Liver (tissue), 9 donors: ENCODE data around the gene PBX4. TPM values are rescaled to one million over a fixed set of nuclear protein-coding genes. Genes with fewer than 3 reads are reported as not detected.

ENCODE experiments used
- DNase-seq: peaks from one replicate; pipeline ENCODE4 v3.0.0-alpha.2; 2017; ENCODE audit warnings: low spot score
- H3K27ac ChIP-seq, 2 donors: one replicate each; pipeline ENCODE4 v1.7.0; 2013; ENCODE audit warnings: inconsistent platforms in 2 of 2, low read length in 2 of 2, control low read depth in 1 of 2, low read depth in 1 of 2, mild to moderate bottlenecking in 1 of 2
- H3K27me3 ChIP-seq, 4 donors: one replicate each; pipeline versions ENCODE4 v1.6.1 to v1.7.0; 2013; ENCODE audit warnings: low read length in 3 of 4, inconsistent platforms in 1 of 4, mild to moderate bottlenecking in 1 of 4, moderate library complexity in 1 of 4; ENCODE audit not compliant: control insufficient read depth in 4 of 4, insufficient read depth in 4 of 4
- H3K36me3 ChIP-seq, 4 donors: one replicate each; pipeline versions ENCODE4 v1.6.1 to v1.7.0; 2013; ENCODE audit warnings: low read length in 3 of 4, mild to moderate bottlenecking in 3 of 4, low read depth in 1 of 4, moderate library complexity in 1 of 4; ENCODE audit not compliant: control insufficient read depth in 4 of 4, insufficient read depth in 3 of 4
- H3K4me1 ChIP-seq, 4 donors: one replicate each; pipeline versions ENCODE4 v1.6.1 to v1.7.0; 2013; ENCODE audit warnings: low read length in 3 of 4, mild to moderate bottlenecking in 3 of 4, moderate library complexity in 1 of 4; ENCODE audit not compliant: control insufficient read depth in 4 of 4, insufficient read depth in 4 of 4
- H3K4me3 ChIP-seq, 3 donors: one replicate each; pipeline versions ENCODE4 v1.6.1 to v1.7.0; 2013; ENCODE audit warnings: low read length in 3 of 3, control low read depth in 1 of 3, low read depth in 1 of 3, mild to moderate bottlenecking in 1 of 3
- H3K9ac ChIP-seq, 2 donors: one replicate each; pipeline ENCODE4 v1.7.0; 2013; ENCODE audit warnings: low read length in 2 of 2, mild to moderate bottlenecking in 2 of 2, moderate library complexity in 2 of 2, control low read depth in 1 of 2, low read depth in 1 of 2
- H3K9me3 ChIP-seq, 4 donors: one replicate each; pipeline versions ENCODE4 v1.6.1 to v1.7.0; 2013; ENCODE audit warnings: low read length in 3 of 4; ENCODE audit not compliant: control insufficient read depth in 4 of 4
- EGR1 ChIP-seq, 2 donors: IDR thresholded peaks; 2 replicates each; pipeline ENCODE4 v1.6.1; 2016 to 2018; ENCODE audit warnings: antibody characterized with exemption in 2 of 2, low read depth in 2 of 2
- FOXA1 ChIP-seq: IDR thresholded peaks from 2 replicates; pipeline ENCODE4 v1.6.1; 2016; ENCODE audit warnings: antibody characterized with exemption
- FOXA2 ChIP-seq: IDR thresholded peaks from 2 replicates; pipeline ENCODE4 v1.6.1; 2016; ENCODE audit warnings: antibody characterized with exemption
- GABPA ChIP-seq, 2 donors: IDR thresholded peaks in 1 of 2; conservative IDR thresholded peaks in 1 of 2; 2 replicates each; pipeline ENCODE4 v1.6.1; 2016; ENCODE audit warnings: antibody characterized with exemption in 2 of 2, mild to moderate bottlenecking in 1 of 2, moderate library complexity in 1 of 2
- HNF4A ChIP-seq, 2 donors: conservative IDR thresholded peaks; 2 replicates each; pipeline ENCODE4 v1.6.1; 2016; ENCODE audit warnings: antibody characterized with exemption in 2 of 2, mild to moderate bottlenecking in 2 of 2
- HNF4G ChIP-seq: IDR thresholded peaks from 2 replicates; pipeline ENCODE4 v1.6.1; 2016; ENCODE audit warnings: antibody characterized with exemption
- JUND ChIP-seq, 2 donors: IDR thresholded peaks; 2 replicates each; pipeline ENCODE4 v1.6.1; 2016; ENCODE audit warnings: antibody characterized with exemption in 2 of 2
- NR2F2 ChIP-seq: IDR thresholded peaks from 2 replicates; pipeline ENCODE4 v1.6.1; 2016; ENCODE audit warnings: antibody characterized with exemption
- RAD21 ChIP-seq, 2 donors: IDR thresholded peaks; 2 replicates each; pipeline ENCODE4 v1.6.1; 2016; ENCODE audit warnings: antibody characterized with exemption in 2 of 2, mild to moderate bottlenecking in 2 of 2
- SP1 ChIP-seq: IDR thresholded peaks from 2 replicates; pipeline ENCODE4 v1.6.1; 2018; ENCODE audit warnings: antibody characterized with exemption, mild to moderate bottlenecking
- TAF1 ChIP-seq: conservative IDR thresholded peaks from 2 replicates; pipeline ENCODE4 v1.6.1; 2016; ENCODE audit warnings: antibody characterized with exemption, mild to moderate bottlenecking
- YY1 ChIP-seq: IDR thresholded peaks from 2 replicates; pipeline ENCODE4 v1.6.1; 2016; ENCODE audit warnings: antibody characterized with exemption, mild to moderate bottlenecking
- WGBS: extraction: QIAGEN DNeasy Blood & Tissue Kit; methylation state at CpG from one replicate; pipeline ENCODE4 v1.1.7; 2013; 5-methylcytosine and 5-hydroxymethylcytosine counted together
- polyA plus RNA-seq, 2 donors: library from polyadenylated mRNA; stranded (reverse) in 1 of 2; unstranded in 1 of 2; fragments of 200-250 nt in 1 of 2; fragments of >200 nt in 1 of 2; fragmentation: Nextera tagmentation in 1 of 2; extraction: Ambion mirVana in 1 of 2; gene quantifications; one replicate each; pipeline versions ENCODE4 v1.2.1 to v1.2.3, GENCODE V29; 2013 to 2015
- total RNA-seq, 2 donors: library from RNA; depleted of rRNA; stranded (reverse); fragments of >200 nt; gene quantifications; one replicate each; pipeline ENCODE4 v1.2.3, GENCODE V29; 2014
- TF ChIP-seq, protein P1 (sequence below): IDR thresholded peaks from 2 replicates; pipeline ENCODE4 v1.6.1; 2016; ENCODE audit warnings: antibody characterized with exemption
- TF ChIP-seq, protein P2 (sequence below): fragments of 150-350 bp; IDR thresholded peaks from 2 replicates; pipeline ENCODE4 v1.5.1; 2017; ENCODE audit warnings: improper control_type of control experiment, low read depth, low read length; ENCODE audit not compliant: missing input control
- TF ChIP-seq, protein P3 (sequence below): IDR thresholded peaks from 2 replicates; pipeline ENCODE4 v1.6.1; 2016; ENCODE audit warnings: antibody characterized with exemption
- TF ChIP-seq, protein P4 (sequence below): IDR thresholded peaks from 2 replicates; pipeline ENCODE4 v1.6.1; 2016; ENCODE audit warnings: antibody characterized with exemption, mild to moderate bottlenecking
- TF ChIP-seq, protein P5 (sequence below): IDR thresholded peaks from 2 replicates; pipeline ENCODE4 v1.6.1; 2016; ENCODE audit warnings: antibody characterized with exemption
- donor health status: healthy.
- donor health status: healthy.
- donor health status: healthy.
- donor health status: healthy.
- donor health status: healthy.

The PBX4 gene
- total and polyA plus RNA-seq, 4 donors = 0.19 to 0.59 (median 0.21) TPM; not detected in 1

DNA sequence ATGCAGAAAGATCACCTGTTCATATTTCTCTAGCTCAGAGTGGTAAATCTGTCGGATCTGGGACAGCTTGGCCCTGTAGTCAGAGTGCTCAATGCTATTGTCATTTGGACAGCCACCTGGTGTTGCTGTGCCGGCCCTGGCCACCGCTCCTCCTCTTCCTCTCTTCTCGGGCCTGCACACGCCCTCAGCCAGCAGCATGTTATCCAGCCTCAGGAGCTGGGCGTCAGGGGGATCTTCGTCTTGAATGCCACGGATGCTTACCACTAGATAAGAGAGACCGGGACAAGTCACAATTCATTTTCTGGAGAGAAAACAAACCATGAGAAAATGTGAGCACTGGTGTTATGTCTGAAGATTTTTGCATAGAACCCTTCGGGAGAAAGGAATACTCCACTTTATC lies 47.9 kb downstream of the PBX4 start:
- no peaks in the 10 kb centered on the region for H3K36me3 ChIP-seq
- H3K27ac ChIP-seq = no peak overlapping the region
- no peaks in the 10 kb centered on the region for H3K27me3 ChIP-seq
- H3K9me3 ChIP-seq = peaks cover 0 to 1% (median 0%) of the 10 kb centered on the region in 4 donors
- no peaks in the 10 kb centered on the region for H3K4me1 ChIP-seq
- DNase-seq = no peak
- TF ChIP-seq, protein P1, sequence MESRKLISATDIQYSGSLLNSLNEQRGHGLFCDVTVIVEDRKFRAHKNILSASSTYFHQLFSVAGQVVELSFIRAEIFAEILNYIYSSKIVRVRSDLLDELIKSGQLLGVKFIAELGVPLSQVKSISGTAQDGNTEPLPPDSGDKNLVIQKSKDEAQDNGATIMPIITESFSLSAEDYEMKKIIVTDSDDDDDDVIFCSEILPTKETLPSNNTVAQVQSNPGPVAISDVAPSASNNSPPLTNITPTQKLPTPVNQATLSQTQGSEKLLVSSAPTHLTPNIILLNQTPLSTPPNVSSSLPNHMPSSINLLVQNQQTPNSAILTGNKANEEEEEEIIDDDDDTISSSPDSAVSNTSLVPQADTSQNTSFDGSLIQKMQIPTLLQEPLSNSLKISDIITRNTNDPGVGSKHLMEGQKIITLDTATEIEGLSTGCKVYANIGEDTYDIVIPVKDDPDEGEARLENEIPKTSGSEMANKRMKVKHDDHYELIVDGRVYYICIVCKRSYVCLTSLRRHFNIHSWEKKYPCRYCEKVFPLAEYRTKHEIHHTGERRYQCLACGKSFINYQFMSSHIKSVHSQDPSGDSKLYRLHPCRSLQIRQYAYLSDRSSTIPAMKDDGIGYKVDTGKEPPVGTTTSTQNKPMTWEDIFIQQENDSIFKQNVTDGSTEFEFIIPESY = no peak
- no peak for TF ChIP-seq TAF1
- TF ChIP-seq YY1 = no peak
- TF ChIP-seq EGR1 (IDR thresholded peaks at IDR 0.05; ENCODE audit: low read depth in 2 of 2) = no peak
- TF ChIP-seq HNF4G = no peak
- TF ChIP-seq GABPA (IDR thresholded peaks at IDR 0.05 in 1 of 2, conservative IDR thresholded peaks at IDR 0.05 in 1 of 2) = no peak
- TF ChIP-seq, protein P2, sequence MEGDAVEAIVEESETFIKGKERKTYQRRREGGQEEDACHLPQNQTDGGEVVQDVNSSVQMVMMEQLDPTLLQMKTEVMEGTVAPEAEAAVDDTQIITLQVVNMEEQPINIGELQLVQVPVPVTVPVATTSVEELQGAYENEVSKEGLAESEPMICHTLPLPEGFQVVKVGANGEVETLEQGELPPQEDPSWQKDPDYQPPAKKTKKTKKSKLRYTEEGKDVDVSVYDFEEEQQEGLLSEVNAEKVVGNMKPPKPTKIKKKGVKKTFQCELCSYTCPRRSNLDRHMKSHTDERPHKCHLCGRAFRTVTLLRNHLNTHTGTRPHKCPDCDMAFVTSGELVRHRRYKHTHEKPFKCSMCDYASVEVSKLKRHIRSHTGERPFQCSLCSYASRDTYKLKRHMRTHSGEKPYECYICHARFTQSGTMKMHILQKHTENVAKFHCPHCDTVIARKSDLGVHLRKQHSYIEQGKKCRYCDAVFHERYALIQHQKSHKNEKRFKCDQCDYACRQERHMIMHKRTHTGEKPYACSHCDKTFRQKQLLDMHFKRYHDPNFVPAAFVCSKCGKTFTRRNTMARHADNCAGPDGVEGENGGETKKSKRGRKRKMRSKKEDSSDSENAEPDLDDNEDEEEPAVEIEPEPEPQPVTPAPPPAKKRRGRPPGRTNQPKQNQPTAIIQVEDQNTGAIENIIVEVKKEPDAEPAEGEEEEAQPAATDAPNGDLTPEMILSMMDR = no peak
- TF ChIP-seq NR2F2 = no peak
- no peak overlapping the region for H3K4me3 ChIP-seq
- no peak overlapping the region for H3K9ac ChIP-seq
- 79% methylated on average over 10 of the region's 10 CpGs for WGBS

DNA sequence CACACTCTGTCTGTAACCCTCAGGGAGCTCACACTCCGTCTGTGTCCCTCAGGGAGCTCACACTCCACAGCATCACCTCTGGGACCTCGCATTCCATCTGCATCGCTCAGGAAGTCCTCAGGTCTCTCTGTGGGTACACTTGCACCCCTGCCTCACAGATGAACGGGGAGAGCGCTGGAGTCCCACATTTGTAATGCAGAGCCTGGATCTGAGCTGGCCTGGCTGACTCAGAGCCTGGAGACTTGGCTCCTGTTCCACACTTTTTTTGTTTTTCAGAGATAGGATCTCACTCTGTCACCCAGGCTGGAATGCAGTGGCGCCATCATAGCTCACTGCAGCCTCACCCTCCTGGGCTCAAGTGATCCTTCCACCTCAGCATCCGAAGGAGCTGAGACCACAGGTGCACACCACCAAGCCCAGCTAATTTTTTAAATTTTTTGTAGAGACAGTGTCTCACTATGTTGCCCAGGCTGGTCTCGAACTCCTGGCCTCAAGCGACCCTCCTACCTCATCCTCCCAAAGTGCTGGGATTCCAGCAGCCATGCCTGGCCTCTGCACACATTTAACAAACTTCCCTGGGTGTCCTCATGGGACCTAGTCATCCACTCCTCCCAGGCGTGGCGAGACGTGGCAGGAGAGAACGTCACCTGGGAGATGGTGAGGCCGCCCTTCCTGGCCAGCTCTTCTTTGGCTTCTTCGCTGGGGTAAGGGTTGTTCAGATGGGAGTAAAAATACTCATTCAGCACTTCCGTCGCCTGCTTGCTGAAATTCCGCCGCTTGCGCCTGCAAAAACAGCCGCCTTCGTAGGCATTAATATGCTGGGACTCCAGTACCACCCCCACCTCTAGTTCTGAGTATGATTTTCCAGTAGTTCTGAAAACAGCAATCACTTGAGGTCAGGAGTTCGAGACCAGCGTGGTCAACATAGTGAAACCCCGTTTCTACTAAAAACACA lies 49.4 kb downstream of the PBX4 start:
- 89% methylated on average over 25 of the region's 25 CpGs for WGBS
- Histone ChIP-seq H3K4me3 (no peak overlapping the region), H3K36me3 (no peaks in the 10 kb centered on the region), H3K27ac (no peak overlapping the region), H3K9ac (no peak overlapping the region), H3K27me3 (no peaks in the 10 kb centered on the region), H3K4me1 (no peaks in the 10 kb centered on the region), H3K9me3 (peaks cover 0 to 1% (median 0%) of the 10 kb centered on the region in 4 donors)
- TF ChIP-seq, protein P3, sequence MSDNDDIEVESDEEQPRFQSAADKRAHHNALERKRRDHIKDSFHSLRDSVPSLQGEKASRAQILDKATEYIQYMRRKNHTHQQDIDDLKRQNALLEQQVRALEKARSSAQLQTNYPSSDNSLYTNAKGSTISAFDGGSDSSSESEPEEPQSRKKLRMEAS = no peak
- no peak for TF ChIP-seq HNF4A (conservative IDR thresholded peaks at IDR 0.05)
- no peak for TF ChIP-seq FOXA1
- no peak for TF ChIP-seq HNF4G
- TF ChIP-seq, protein P1 = no peak
- TF ChIP-seq FOXA2 = no peak
- TF ChIP-seq YY1 = no peak
- TF ChIP-seq JUND (IDR thresholded peaks at IDR 0.05) = no peak
- no peak for TF ChIP-seq NR2F2
- TF ChIP-seq, protein P2 = no peak
- no peak for TF ChIP-seq GABPA (IDR thresholded peaks at IDR 0.05 in 1 of 2, conservative IDR thresholded peaks at IDR 0.05 in 1 of 2)
- no peak for TF ChIP-seq SP1
- no peak for TF ChIP-seq TAF1
- TF ChIP-seq, protein P4, sequence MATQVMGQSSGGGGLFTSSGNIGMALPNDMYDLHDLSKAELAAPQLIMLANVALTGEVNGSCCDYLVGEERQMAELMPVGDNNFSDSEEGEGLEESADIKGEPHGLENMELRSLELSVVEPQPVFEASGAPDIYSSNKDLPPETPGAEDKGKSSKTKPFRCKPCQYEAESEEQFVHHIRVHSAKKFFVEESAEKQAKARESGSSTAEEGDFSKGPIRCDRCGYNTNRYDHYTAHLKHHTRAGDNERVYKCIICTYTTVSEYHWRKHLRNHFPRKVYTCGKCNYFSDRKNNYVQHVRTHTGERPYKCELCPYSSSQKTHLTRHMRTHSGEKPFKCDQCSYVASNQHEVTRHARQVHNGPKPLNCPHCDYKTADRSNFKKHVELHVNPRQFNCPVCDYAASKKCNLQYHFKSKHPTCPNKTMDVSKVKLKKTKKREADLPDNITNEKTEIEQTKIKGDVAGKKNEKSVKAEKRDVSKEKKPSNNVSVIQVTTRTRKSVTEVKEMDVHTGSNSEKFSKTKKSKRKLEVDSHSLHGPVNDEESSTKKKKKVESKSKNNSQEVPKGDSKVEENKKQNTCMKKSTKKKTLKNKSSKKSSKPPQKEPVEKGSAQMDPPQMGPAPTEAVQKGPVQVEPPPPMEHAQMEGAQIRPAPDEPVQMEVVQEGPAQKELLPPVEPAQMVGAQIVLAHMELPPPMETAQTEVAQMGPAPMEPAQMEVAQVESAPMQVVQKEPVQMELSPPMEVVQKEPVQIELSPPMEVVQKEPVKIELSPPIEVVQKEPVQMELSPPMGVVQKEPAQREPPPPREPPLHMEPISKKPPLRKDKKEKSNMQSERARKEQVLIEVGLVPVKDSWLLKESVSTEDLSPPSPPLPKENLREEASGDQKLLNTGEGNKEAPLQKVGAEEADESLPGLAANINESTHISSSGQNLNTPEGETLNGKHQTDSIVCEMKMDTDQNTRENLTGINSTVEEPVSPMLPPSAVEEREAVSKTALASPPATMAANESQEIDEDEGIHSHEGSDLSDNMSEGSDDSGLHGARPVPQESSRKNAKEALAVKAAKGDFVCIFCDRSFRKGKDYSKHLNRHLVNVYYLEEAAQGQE = no peak
- no peak for TF ChIP-seq RAD21 (IDR thresholded peaks at IDR 0.05)
- TF ChIP-seq EGR1 (IDR thresholded peaks at IDR 0.05; ENCODE audit: low read depth in 2 of 2) = no peak
- TF ChIP-seq, protein P5, sequence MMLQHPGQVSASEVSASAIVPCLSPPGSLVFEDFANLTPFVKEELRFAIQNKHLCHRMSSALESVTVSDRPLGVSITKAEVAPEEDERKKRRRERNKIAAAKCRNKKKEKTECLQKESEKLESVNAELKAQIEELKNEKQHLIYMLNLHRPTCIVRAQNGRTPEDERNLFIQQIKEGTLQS = no peak
- DNase-seq = no peak
